GM21367 (cell line): Measurements from ENCODE around the gene ATP2B3.

Source experiments
- ATAC-seq: cut with Tn5 transposase; IDR thresholded peaks from one replicate; pipeline ENCODE4 v1.9.1; 2021; ENCODE audit not compliant: unreplicated experiment

Gene ATP2B3

DNA sequence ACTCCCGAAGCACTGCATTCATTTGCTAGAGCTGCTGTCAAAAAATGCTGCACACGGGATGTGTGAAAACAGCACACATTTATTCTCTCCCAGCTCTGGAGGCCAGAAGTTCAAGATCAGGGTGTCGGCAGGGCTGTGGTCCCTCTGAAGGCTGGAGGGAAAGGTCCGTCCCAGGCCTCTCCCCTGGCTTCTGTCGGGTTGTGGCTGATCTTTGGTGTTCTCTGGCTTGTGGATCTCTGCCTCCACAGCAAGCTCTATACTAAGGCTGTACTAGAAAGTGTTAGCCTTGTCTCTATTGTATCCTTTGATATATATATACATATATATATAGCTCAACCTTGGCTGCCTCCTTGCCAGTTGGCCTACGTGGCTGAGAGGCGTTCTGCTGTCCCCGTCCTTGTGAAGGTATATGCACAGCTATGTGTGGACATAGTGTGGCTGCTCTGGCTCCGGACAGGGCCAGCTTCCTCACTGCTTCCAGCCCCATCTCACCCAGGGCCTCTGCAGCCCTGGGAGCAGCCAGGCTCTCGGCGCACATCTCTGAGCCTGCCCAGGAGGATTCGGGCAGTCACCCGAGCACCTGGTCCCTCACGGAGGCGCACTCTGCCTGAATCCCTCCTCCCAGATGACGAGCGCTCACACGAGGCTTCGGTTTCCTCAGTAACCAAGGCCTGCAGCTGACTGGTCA is 114.6 kb downstream of the ATP2B3 start:
- ATAC-seq, result no peak
